Endothelial cell of umbilical vein (primary cell): ENCODE measurements around the gene ADAM23. TPM values are rescaled to one million over a fixed set of nuclear protein-coding genes. Genes with fewer than 3 reads are reported as not detected.

ENCODE experiments used
- BruUV-seq: library from RNA; stranded (reverse); fragments of 400-500 nt; replicated peaks from 2 replicates; lab custom pipeline; 2021; lab: Mats Ljungman, UMichigan
- CTCF ChIA-PET: fragments of 300-600, 350-600 bp; sonication (Branson Sonifier 250); formaldehyde crosslinking; loops from one replicate; lab custom pipeline; 2021; ENCODE audit warnings: antibody characterized with exemption, inconsistent platforms; lab: Charles Lee
- POLR2A ChIA-PET: fragments of 300-600, 350-600 bp; sonication (Branson Sonifier 250); formaldehyde crosslinking; loops from one replicate; lab custom pipeline; 2021; ENCODE audit warnings: antibody characterized with exemption, inconsistent platforms; lab: Charles Lee
- DNase-seq: peaks from one replicate; pipeline ENCODE4 v3.0.0-alpha.2; 2011; ENCODE audit warnings: low read depth, low spot score
- FAIRE-seq: peaks from 2 replicates; lab custom pipeline; 2011; peaks lifted over from hg19 to GRCh38; lab: Jason Lieb, UNC
- H2AFZ ChIP-seq: 2 replicates; pipeline ENCODE4 v1.6.0; 2012; ENCODE audit warnings: low read depth, low read length, control low read depth, inconsistent platforms
- H3K27ac ChIP-seq: 2 replicates; pipeline ENCODE4 v1.5.1; 2011; ENCODE audit warnings: low read depth, mild to moderate bottlenecking, control low read depth, low read length, moderate library complexity; ENCODE audit not compliant: insufficient read depth
- H3K27me3 ChIP-seq, 2 experiments: 2 replicates each; pipeline versions ENCODE4 v1.6.0 to v1.6.1; 2011; ENCODE audit warnings: low read length in 2 of 2, mixed read lengths in 1 of 2; ENCODE audit not compliant: control insufficient read depth in 2 of 2, insufficient read depth in 2 of 2
- H3K36me3 ChIP-seq, 2 experiments: 2 replicates in 1 of 2; 3 replicates in 1 of 2; pipeline ENCODE4 v1.5.1; 2011; ENCODE audit warnings: low read length in 2 of 2, mild to moderate bottlenecking in 1 of 2, moderate library complexity in 1 of 2; ENCODE audit not compliant: control insufficient read depth in 2 of 2, insufficient read depth in 2 of 2; ENCODE audit errors: extremely low read depth in 1 of 2
- H3K4me1 ChIP-seq: 3 replicates; pipeline ENCODE4 v1.5.1; 2011; ENCODE audit warnings: mild to moderate bottlenecking, low read length; ENCODE audit not compliant: control insufficient read depth, insufficient read depth; ENCODE audit errors: extremely low read depth
- H3K4me2 ChIP-seq: 2 replicates; pipeline ENCODE4 v1.6.1; 2011; ENCODE audit warnings: low read length, control low read depth, mixed read lengths; ENCODE audit not compliant: insufficient read depth
- H3K4me3 ChIP-seq, 3 experiments: fragments of 200-600 bp in 1 of 3; sonication (generic), shearing (Covaris generic) in 1 of 3; replicated peaks in 1 of 3; 2 replicates each; pipeline ENCODE4 v1.5.1; 2011 to 2016; ENCODE audit warnings: control low read depth in 3 of 3, low read length in 3 of 3, mild to moderate bottlenecking in 2 of 3, inconsistent platforms in 1 of 3, low read depth in 1 of 3, moderate library complexity in 1 of 3; ENCODE audit not compliant: insufficient read depth in 1 of 3
- H3K79me2 ChIP-seq: 2 replicates; pipeline ENCODE4 v1.6.0; 2012; ENCODE audit warnings: low read length, inconsistent platforms; ENCODE audit not compliant: control insufficient read depth, insufficient read depth
- H3K9ac ChIP-seq: replicated peaks from 2 replicates; pipeline ENCODE3; 2011; ENCODE audit warnings: low read length, control low read depth; ENCODE audit not compliant: insufficient read depth; ENCODE audit errors: extremely low read depth
- H3K9me1 ChIP-seq: replicated peaks from 3 replicates; pipeline ENCODE4 v1.6.0; 2011; ENCODE audit warnings: mild to moderate bottlenecking, low read length; ENCODE audit not compliant: control insufficient read depth, insufficient read depth; ENCODE audit errors: extremely low read depth
- H3K9me3 ChIP-seq: replicated peaks from 2 replicates; pipeline ENCODE4 v1.5.1; 2012; ENCODE audit warnings: low read length, inconsistent platforms; ENCODE audit not compliant: control insufficient read depth, insufficient read depth
- H4K20me1 ChIP-seq: replicated peaks from 2 replicates; pipeline ENCODE3; 2011; ENCODE audit warnings: mild to moderate bottlenecking, low read length; ENCODE audit not compliant: control insufficient read depth, insufficient read depth; ENCODE audit errors: extremely low read depth
- EZH2 ChIP-seq: IDR thresholded peaks from 2 replicates; pipeline ENCODE4 v1.6.1; 2012; ENCODE audit warnings: borderline replicate concordance, low read depth, mild to moderate bottlenecking, moderate library complexity, low read length, inconsistent platforms; ENCODE audit not compliant: severe bottlenecking
- FOS ChIP-seq: IDR thresholded peaks from 2 replicates; pipeline ENCODE4 v1.6.1; 2011; ENCODE audit warnings: mild to moderate bottlenecking, low read length, moderate library complexity, borderline replicate concordance; ENCODE audit not compliant: insufficient read depth
- GATA2 ChIP-seq: IDR thresholded peaks from 2 replicates; pipeline ENCODE4 v1.7.0; 2011; ENCODE audit warnings: low read depth, mild to moderate bottlenecking, moderate library complexity, mixed read lengths, low read length; ENCODE audit not compliant: insufficient read length, insufficient read depth
- JUN ChIP-seq: IDR thresholded peaks from 2 replicates; pipeline ENCODE4 v1.6.1; 2011; ENCODE audit warnings: borderline replicate concordance, low read depth; ENCODE audit not compliant: insufficient read length, insufficient read depth
- MYC ChIP-seq: IDR thresholded peaks from one replicate; pipeline ENCODE4 v1.6.1; 2011; ENCODE audit warnings: mild to moderate bottlenecking, low read depth, low read length
- POLR2A ChIP-seq: IDR thresholded peaks from 2 replicates; pipeline ENCODE4 v1.6.1; 2012; ENCODE audit warnings: low read depth, mild to moderate bottlenecking, control low read depth, low read length
- POLR2AphosphoS5 ChIP-seq: IDR thresholded peaks from 2 replicates; pipeline ENCODE4 v1.6.1; 2012; ENCODE audit warnings: low read depth, mild to moderate bottlenecking, control low read depth, low read length, moderate library complexity; ENCODE audit not compliant: insufficient read depth
- dilution Hi-C: fragments of 300-500 bp; cut with MboI; formaldehyde crosslinking; loops from one replicate; pipeline ENCODE4 v1.15.0; 2019; ENCODE audit warnings: low sequenced_read_pairs; ENCODE audit not compliant: extremely low pct_ligation_motif_present
- intact Hi-C: fragments of 100-400 bp; cut with micrococcal nuclease; formaldehyde crosslinking; loops from one replicate; pipeline ENCODE4 v1.10.0; 2022
- polyA plus RNA-seq, 4 experiments: library from polyadenylated mRNA; depleted of rRNA in 3 of 4; stranded (reverse) in 3 of 4; unstranded in 1 of 4; fragments of >200 nt; gene quantifications; 2 replicates each; pipeline versions ENCODE4 v1.2.1 to v1.2.3, GENCODE V29; 2011 to 2012; ENCODE audit warnings: missing spikeins in 1 of 4
- total RNA-seq: library from RNA; stranded (reverse); gene quantifications from 2 replicates; pipeline ENCODE4 v1.2.3, GENCODE V29; 2021
- TF ChIP-seq, protein P1 (sequence below), 2 donors: IDR thresholded peaks; 1 replicate in 1 of 2; 2 replicates in 1 of 2; pipeline ENCODE4 v1.5.1; 2011; ENCODE audit warnings: low read length in 2 of 2, mild to moderate bottlenecking in 2 of 2, moderate library complexity in 2 of 2, control low read depth in 1 of 2, inconsistent platforms in 1 of 2, low read depth in 1 of 2; ENCODE audit not compliant: insufficient read depth in 1 of 2; ENCODE audit errors: extremely low read depth in 1 of 2
- TF ChIP-seq, protein P2 (sequence below): IDR thresholded peaks from 2 replicates; pipeline ENCODE4 v1.6.1; 2011; ENCODE audit not compliant: insufficient read depth, insufficient read length

ADAM23 gene
- total and polyA plus RNA-seq, 2 donors (not counting 3 experiments of a cell fraction or from before 2014, with no cell fraction given) = 20.6 to 38.5 TPM

DNA sequence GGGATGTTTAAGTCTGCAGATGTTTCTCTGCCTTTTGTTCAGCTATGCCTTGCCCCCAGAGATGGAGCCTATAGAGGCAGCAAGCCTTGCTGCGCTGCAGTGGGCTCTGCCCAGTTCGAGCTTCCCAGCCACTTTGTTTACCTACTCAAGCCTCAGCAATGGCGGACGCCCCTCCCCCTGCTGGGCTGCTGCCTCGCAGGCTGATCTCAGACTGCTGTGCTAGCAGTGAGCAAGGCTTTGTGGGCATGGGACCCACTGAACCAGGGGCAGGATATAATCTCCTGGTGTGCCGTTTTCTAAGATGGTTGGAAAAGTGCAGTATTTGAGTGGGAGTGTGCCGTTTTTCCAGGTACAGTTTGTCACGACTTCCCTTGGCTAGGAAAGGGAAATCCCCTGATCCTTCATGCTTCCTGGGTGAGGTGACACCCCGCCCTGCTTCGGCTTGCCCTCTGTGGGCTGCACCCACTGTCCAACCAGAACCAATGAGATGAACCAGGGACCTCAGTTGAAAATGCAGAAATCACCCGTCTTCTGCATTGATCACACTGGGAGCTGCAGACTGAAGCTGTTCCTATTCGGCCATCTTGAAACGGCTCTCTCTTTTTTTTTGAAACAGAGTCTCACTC is 27.6 kb upstream of the ADAM23 start:
- no peak for TF ChIP-seq EZH2
- TF ChIP-seq POLR2AphosphoS5 = no peak
- no peak for TF ChIP-seq JUN
- TF ChIP-seq MYC = no peak
- TF ChIP-seq, protein P1, sequence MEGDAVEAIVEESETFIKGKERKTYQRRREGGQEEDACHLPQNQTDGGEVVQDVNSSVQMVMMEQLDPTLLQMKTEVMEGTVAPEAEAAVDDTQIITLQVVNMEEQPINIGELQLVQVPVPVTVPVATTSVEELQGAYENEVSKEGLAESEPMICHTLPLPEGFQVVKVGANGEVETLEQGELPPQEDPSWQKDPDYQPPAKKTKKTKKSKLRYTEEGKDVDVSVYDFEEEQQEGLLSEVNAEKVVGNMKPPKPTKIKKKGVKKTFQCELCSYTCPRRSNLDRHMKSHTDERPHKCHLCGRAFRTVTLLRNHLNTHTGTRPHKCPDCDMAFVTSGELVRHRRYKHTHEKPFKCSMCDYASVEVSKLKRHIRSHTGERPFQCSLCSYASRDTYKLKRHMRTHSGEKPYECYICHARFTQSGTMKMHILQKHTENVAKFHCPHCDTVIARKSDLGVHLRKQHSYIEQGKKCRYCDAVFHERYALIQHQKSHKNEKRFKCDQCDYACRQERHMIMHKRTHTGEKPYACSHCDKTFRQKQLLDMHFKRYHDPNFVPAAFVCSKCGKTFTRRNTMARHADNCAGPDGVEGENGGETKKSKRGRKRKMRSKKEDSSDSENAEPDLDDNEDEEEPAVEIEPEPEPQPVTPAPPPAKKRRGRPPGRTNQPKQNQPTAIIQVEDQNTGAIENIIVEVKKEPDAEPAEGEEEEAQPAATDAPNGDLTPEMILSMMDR (IDR thresholded peaks at IDR 0.05; ENCODE audit: extremely low read depth in 1 of 2, insufficient read depth in 1 of 2, low read depth in 1 of 2, low read length in 2 of 2) = no peak
- no peak for TF ChIP-seq POLR2A
- TF ChIP-seq FOS = no peak
- no peak for TF ChIP-seq GATA2
- TF ChIP-seq, protein P2, sequence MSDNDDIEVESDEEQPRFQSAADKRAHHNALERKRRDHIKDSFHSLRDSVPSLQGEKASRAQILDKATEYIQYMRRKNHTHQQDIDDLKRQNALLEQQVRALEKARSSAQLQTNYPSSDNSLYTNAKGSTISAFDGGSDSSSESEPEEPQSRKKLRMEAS = no peak

More for the DNA sequence above, 27.6 kb upstream of the ADAM23 start:
- DNase-seq (no peak), FAIRE-seq (no peak)
- no peaks in the 10 kb centered on the region for H4K20me1 ChIP-seq
- H3K27ac ChIP-seq = no peak overlapping the region
- no peaks in the 10 kb centered on the region for H3K4me1 ChIP-seq
- no peaks in the 10 kb centered on the region for H3K9me1 ChIP-seq
- ChIA-PET CTCF (interaction anchor here (0.8 kb wide), 1 partner anchor 24 kb away, joined by 3 read pairs; no protein-coding TSS in a partner anchor), POLR2A (no interaction called here)
- H3K36me3 ChIP-seq = no peaks in the 10 kb centered on the region
- H2AFZ ChIP-seq = no peak overlapping the region
- no peaks in the 10 kb centered on the region for H3K27me3 ChIP-seq
- H3K9me3 ChIP-seq = no peaks in the 10 kb centered on the region
- H3K79me2 ChIP-seq = no peaks in the 10 kb centered on the region
- intact Hi-C loops (no loop called here), dilution Hi-C loops (no loop called here)
- H3K9ac ChIP-seq = no peak overlapping the region
- H3K4me2 ChIP-seq = no peak overlapping the region
- no peak overlapping the region for H3K4me3 ChIP-seq
- BruUV-seq = no TSS peak
